HFF-Myc (cell line): ENCODE results near the gene NCKAP1.
A peak's percentile ranks its signal among the peaks of the same experiment; 100 is the strongest.

Experiments used
- DNase-seq: peaks from one replicate; pipeline ENCODE4 v3.0.0-alpha.2; 2011; ENCODE audit warnings: low read depth; ENCODE audit errors: extremely low read depth
- H3K4me3 ChIP-seq: replicated peaks from 2 replicates; pipeline ENCODE4 v1.5.1; 2011; ENCODE audit warnings: low read depth, mild to moderate bottlenecking, control low read depth, low read length
- TF ChIP-seq, protein P1 (sequence below): IDR thresholded peaks from 2 replicates; pipeline ENCODE4 v1.5.1; 2012; ENCODE audit warnings: mild to moderate bottlenecking, low read depth, low read length, control low read depth; ENCODE audit errors: missing control alignments

The NCKAP1 gene

GRCh38 chr2:182904844-182905243 is 133.4 kb downstream of the NCKAP1 start:
- DNase-seq, result no peak
- no peak overlapping the region for H3K4me3 ChIP-seq
- TF ChIP-seq, protein P1, sequence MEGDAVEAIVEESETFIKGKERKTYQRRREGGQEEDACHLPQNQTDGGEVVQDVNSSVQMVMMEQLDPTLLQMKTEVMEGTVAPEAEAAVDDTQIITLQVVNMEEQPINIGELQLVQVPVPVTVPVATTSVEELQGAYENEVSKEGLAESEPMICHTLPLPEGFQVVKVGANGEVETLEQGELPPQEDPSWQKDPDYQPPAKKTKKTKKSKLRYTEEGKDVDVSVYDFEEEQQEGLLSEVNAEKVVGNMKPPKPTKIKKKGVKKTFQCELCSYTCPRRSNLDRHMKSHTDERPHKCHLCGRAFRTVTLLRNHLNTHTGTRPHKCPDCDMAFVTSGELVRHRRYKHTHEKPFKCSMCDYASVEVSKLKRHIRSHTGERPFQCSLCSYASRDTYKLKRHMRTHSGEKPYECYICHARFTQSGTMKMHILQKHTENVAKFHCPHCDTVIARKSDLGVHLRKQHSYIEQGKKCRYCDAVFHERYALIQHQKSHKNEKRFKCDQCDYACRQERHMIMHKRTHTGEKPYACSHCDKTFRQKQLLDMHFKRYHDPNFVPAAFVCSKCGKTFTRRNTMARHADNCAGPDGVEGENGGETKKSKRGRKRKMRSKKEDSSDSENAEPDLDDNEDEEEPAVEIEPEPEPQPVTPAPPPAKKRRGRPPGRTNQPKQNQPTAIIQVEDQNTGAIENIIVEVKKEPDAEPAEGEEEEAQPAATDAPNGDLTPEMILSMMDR, result no peak

DNA sequence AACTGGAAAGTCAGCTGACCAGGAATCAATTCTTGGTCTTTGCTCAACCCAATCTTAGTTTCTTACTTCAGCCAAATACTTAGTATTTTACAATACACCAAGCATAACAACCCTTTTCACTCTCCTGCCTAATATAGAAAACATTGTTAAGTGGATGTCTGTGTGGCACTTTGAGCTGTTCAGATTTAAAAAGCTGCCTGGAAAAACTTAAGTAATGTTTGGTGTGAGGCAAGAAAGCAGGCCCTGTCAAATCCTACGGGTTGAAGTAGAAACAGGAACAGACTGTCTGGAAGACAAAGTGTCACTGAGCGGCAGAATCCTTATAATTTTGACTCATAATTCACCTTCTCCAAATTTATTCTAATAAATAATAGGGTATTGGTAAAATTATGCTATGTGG is 134.7 kb downstream of the NCKAP1 start:
- H3K4me3 ChIP-seq, result no peak overlapping the region
- no peak for DNase-seq
- TF ChIP-seq, protein P1, result no peak

DNA sequence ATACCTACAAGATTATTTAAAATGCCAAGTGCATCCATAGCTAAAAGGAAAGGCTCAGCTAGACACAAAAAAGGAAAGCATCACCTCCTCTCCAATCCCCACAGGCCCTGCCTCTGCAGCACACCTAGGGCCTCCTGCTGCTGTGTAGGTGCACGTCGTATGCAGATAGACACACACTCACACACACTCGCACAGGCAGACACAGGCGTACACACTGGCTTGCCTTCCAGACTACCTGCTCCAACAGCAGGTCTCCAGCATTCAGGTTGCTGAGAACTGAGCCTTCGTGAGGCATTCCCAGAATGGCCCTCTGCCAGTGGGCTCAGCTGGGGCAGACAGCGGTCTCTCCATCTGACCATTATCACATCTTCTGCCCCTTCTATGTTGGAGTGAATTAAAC is 136.5 kb downstream of the NCKAP1 start:
- DNase-seq, result no peak
- no peak overlapping the region for H3K4me3 ChIP-seq
- TF ChIP-seq, protein P1, result no peak

GRCh38 chr2:182898718-182899117 is 139.5 kb downstream of the NCKAP1 start:
- TF ChIP-seq, protein P1, result no peak
- DNase-seq, result no peak
- H3K4me3 ChIP-seq, result no peak overlapping the region

GRCh38 chr2:182897137-182897536 is 141.1 kb downstream of the NCKAP1 start:
- TF ChIP-seq, protein P1, result no peak
- DNase-seq, result peak; percentile 56
- H3K4me3 ChIP-seq, result no peak overlapping the region

DNA sequence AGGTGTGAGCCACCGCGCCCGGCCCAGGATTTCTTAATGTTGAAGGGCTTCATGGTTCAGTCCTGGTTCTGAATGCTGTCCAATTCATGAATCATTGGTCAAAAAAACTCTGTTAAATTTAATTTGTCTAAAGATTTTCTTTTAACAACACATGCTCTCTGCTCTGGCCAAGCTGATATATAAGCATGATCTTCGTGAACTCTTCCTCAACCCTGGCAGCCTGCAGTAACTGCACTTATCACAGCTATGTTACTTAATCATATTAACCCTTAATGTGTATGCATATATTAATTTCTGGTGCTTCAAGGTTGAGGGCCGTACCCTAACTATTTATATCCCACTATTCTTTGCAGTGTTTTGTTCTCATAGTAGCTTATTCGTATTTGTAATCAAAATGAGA is 142.5 kb downstream of the NCKAP1 start:
- no peak overlapping the region for H3K4me3 ChIP-seq
- no peak for DNase-seq
- TF ChIP-seq, protein P1, result no peak

DNA sequence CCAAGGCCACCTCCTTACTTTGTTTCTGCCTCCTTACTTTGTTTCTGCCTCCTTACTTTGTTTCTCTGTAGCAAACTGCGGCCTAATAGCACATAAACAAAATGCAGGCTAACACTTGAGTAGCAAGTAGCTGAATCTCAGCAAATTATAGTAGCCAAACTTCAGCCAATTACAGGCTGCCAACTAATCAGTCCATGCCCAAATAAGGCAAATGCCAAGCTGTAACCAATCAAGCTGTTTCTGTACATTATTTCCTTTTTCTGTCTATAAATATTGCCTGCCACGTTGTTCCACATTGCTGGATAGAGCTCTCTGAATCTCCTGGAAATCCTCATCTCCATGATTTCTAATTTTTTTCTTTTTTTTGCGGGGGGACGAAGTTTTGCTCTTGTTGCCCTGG is 143.1 kb downstream of the NCKAP1 start:
- TF ChIP-seq, protein P1, result no peak
- H3K4me3 ChIP-seq, result no peak overlapping the region

More for the DNA sequence above, 143.1 kb downstream of the NCKAP1 start:
- no peak for DNase-seq
